Fibroblast of lung (primary cell): ENCODE data around the gene SYCE3.

Source experiments
- EZH2 ChIP-seq: IDR thresholded peaks from 2 replicates; pipeline ENCODE4 v1.5.1; 2012; ENCODE audit warnings: low read length, control low read depth, mild to moderate bottlenecking; ENCODE audit errors: missing control alignments
- TF ChIP-seq, protein P1 (sequence below), 2 donors: IDR thresholded peaks in 1 of 2; conservative IDR thresholded peaks in 1 of 2; 1 replicate in 1 of 2; 2 replicates in 1 of 2; pipeline ENCODE4 v1.5.1; 2011 to 2012; ENCODE audit warnings: low read length in 2 of 2, control low read depth in 1 of 2, inconsistent platforms in 1 of 2, low read depth in 1 of 2, mild to moderate bottlenecking in 1 of 2

DNA sequence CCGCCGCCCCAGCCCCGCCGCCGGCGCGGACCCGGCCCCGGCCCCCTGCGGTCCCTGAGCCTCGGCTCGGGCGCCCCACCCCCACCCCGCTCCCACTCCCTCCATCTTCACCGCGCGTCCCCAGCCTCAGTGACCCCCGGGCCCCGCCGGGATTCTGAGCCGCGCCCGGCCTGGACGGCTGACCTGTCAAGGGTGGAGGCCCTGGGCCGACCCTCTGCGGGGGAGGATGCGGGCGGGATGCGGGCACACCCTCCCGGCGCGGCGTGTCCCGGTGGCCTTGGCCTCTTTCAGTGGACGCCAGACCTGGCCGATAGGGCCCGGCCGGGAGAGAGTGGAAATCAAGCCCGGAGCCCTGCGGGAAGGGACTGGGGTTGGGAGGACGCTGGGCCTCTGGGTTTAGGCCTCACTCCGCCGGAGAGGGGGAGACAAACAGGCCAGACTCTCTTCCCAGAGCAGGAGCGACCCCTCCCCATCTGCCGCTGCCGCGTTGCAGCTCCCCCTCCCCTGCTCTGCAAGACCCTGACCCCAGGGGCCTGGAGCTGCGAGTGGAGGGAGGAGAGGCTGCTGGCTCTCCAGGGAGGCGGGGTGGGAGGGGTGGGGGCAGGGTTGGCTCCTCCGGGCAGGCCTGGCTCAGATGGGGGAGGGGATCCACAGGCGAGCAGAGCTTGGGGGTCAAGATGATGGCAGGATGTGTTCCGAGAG is 38.4 kb upstream of the SYCE3 start:
- TF ChIP-seq, protein P1, sequence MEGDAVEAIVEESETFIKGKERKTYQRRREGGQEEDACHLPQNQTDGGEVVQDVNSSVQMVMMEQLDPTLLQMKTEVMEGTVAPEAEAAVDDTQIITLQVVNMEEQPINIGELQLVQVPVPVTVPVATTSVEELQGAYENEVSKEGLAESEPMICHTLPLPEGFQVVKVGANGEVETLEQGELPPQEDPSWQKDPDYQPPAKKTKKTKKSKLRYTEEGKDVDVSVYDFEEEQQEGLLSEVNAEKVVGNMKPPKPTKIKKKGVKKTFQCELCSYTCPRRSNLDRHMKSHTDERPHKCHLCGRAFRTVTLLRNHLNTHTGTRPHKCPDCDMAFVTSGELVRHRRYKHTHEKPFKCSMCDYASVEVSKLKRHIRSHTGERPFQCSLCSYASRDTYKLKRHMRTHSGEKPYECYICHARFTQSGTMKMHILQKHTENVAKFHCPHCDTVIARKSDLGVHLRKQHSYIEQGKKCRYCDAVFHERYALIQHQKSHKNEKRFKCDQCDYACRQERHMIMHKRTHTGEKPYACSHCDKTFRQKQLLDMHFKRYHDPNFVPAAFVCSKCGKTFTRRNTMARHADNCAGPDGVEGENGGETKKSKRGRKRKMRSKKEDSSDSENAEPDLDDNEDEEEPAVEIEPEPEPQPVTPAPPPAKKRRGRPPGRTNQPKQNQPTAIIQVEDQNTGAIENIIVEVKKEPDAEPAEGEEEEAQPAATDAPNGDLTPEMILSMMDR (conservative IDR thresholded peaks at IDR 0.05 in 1 of 2, IDR thresholded peaks at IDR 0.05 in 1 of 2; ENCODE audit: low read depth in 1 of 2, low read length in 2 of 2): no peak
- no peak for TF ChIP-seq EZH2
